Measurements from ENCODE around the gene HNRNPH3. TPM values are rescaled to one million over a fixed set of nuclear protein-coding genes. Genes with fewer than 3 reads are reported as not detected.
"Not testable (repeated sequence)": the region's sequence is repeated elsewhere in the genome, so short reads cannot be mapped to it uniquely, and the experiment has no call there.

HNRNPH3 gene
- 19.8 and 22.5 TPM in 2 replicates for total RNA-seq

- DNase-seq (ENCODE audit: low read depth in 2 of 2), result peak; percentile 95 to 98
Measured at GRCh38 chr10:68331455-68332258, at the start of gene HNRNPH3. HNRNPH3 (plus strand) TSS chr10:68332064; CDS start chr10:68337222, 5,158 bp downstream.

DNA sequence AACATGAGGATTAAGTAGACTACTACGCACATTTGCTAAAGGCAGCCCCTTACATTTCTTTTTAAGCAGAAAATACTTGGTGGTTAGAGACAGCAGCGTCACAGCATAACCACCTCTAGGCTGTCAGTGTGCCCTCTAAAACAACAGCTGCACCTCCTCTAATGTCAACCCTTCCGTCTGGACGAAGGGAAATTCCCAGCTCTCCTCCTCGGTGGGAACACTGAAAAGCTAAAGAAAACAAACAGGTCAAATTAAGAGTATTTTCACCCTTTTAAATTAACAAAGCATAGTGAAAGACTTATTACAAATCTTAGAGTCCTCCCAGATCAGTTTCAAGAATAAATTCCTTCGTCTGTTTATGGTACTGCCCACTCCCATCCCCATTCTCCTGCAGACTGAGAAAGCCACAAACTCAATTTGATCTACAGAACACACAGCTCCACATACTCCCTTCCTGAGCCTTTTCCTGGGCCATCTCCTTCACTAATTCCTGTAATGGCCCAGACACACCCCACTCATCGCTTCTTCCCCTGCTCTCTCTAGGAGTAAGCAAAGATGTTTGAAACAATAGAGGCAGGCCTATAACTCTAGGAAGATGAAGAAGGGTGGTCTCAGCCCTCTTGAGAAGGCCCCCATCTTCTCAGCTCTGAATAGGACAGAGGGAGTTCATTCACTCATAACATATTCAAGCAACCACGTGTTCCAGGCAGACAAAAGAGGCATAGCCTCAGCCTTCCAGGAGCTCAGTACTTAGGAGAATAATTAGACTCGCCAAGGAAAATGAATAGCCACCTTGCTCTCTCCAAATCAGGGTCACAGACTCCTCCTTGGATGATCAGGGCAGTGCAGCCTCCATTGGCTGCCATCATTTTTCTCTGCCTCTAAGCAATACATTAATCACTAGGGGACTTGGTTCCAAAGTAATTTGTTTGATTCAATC, 47.5 kb upstream of the HNRNPH3 start:
- peak in 1 of 2 donors; percentile 12 for DNase-seq (ENCODE audit: low read depth in 2 of 2)

- DNase-seq (ENCODE audit: low read depth in 2 of 2), result no peak
Measured at GRCh38 chr10:68288717-68289116, 43.1 kb upstream of the HNRNPH3 start.

- no peak for DNase-seq (ENCODE audit: low read depth in 2 of 2)
Measured at GRCh38 chr10:68290736-68291135, 41.1 kb upstream of the HNRNPH3 start.

GRCh38 chr10:68296843-68297663, 34.8 kb upstream of the HNRNPH3 start:
- DNase-seq (ENCODE audit: low read depth in 2 of 2), result no peak

DNA sequence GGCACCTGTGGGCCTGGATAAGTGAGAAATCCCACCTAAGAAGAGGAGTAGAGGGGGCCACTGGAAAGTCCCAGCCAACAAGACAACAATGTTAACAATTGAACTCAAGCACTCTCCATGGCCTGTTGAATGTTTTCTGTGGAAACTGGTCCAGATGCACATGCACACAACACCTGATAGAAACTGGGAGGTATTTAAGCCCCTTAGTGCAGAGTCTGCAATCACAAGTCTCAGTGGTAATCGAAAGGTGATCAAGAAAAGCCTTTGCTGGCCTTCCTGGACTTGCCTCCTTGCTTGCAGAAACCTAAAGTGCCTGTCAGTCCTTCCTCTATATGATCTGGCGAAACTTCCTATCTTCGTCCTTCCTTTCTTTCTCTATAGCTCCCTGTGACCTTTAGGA, 30.6 kb upstream of the HNRNPH3 start:
- no peak for DNase-seq (ENCODE audit: low read depth in 2 of 2)

DNA sequence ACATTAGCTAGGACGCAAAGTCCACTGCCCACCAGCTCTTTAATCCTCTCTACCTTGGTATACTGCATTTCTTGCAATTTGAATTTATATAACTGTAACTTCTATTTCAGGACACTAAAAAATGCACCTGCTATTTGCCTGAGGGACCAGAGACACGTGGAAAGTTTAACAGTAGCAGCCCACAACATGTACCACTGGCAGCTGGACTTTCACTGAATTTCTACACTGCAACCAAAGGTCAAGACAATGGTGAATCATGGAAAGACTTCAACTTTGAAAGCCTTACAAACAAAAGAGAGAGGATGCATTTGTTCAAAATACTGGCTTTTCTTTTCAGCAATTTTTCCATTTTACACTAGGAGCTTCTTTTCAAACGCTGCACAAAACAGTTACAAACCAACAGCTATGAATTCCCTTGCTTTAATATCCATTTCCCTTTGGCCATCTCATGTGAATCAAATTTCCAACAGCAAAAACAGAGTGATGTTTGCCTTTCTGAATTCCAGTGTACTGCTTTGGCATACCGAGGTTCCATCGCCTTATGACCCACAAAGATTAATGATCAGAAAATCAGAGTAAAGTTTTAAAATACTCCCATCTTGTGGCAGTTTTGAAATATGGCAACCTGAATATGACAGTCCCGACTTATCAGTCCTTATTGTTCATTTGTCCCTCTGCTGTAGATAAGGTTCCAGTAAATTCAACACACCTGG, 29.9 kb upstream of the HNRNPH3 start:
- DNase-seq (ENCODE audit: low read depth in 2 of 2), result peak; percentile 47 to 66

DNA sequence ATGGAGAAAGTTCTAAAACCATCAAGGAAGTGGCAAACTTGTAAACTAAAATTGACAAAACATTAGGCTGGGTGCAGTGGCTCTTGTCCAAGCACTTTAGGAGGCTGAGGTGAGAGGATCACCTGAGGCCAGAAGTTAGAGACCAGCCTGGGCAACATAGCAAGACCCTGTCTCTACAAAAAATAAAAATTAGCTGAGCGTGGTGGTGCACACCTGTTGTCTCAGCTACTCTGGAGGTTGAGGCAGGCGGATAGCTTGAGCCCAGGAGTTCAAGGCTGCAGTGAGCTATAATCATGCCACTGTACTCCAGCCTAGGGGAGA, 29.4 kb upstream of the HNRNPH3 start:
- no peak for DNase-seq (ENCODE audit: low read depth in 2 of 2)

GRCh38 chr10:68302871-68303270, 29.0 kb upstream of the HNRNPH3 start:
- DNase-seq (ENCODE audit: low read depth in 2 of 2), result no peak

GRCh38 chr10:68303849-68304412, 27.9 kb upstream of the HNRNPH3 start:
- no peak for DNase-seq (ENCODE audit: low read depth in 2 of 2)

GRCh38 chr10:68305854-68306253, 26.0 kb upstream of the HNRNPH3 start:
- DNase-seq (ENCODE audit: low read depth in 2 of 2), result no peak

- no peak for DNase-seq (ENCODE audit: low read depth in 2 of 2)
Measured at GRCh38 chr10:68310531-68310930, 21.3 kb upstream of the HNRNPH3 start.

DNA sequence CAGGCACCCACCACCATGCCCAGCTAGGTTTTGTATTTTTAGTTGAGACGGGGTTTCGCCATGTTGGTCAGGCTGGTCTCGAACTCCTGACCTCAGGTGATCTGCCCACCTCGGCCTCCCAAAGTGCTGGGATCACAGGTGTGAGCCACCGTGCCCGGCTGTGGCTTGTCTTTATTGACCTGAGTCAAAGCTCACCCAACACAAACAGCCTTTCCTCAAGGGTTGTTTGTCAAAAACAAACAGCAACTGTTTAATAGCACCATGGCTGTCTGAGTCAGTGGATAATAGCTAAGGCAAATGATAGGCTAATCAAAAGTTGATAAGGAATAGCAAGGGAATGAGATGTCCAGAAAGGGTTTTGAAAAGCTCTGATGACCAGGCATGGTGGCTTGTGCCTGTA, 16.9 kb upstream of the HNRNPH3 start:
- not testable (repeated sequence) for DNase-seq (ENCODE audit: low read depth in 2 of 2)

GRCh38 chr10:68315582-68315981, 16.3 kb upstream of the HNRNPH3 start:
- DNase-seq (ENCODE audit: low read depth in 2 of 2), result no peak

GRCh38 chr10:68318331-68319059, 13.4 kb upstream of the HNRNPH3 start:
- DNase-seq (ENCODE audit: low read depth in 2 of 2), result no peak

DNA sequence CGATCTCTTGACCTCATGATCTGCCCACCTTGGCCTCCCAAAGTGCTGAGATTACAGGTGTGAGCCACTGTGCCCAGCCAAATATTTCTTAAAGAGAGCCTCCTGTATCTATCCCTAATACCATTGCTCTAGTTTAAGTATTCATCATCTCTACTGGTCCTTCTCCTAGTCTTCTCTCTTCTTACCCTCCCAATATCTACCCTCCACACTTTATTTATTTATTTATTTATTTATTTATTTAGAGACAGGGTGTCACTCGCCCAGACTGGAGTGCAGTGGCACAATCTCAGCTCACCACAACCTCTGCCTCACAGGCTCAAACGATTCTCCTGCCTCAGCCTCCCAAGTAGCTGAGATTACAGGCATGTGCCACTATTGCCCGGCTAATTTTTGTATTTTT, 7.5 kb upstream of the HNRNPH3 start:
- not testable (repeated sequence) for DNase-seq (ENCODE audit: low read depth in 2 of 2)

- peak; percentile 65 to 79 for DNase-seq (ENCODE audit: low read depth in 2 of 2)
Measured at GRCh38 chr10:68327889-68328786, 3.7 kb upstream of the HNRNPH3 start.

- DNase-seq (ENCODE audit: low read depth in 2 of 2), result no peak
Measured at GRCh38 chr10:68329506-68329861, 2.4 kb upstream of the HNRNPH3 start.

DNA sequence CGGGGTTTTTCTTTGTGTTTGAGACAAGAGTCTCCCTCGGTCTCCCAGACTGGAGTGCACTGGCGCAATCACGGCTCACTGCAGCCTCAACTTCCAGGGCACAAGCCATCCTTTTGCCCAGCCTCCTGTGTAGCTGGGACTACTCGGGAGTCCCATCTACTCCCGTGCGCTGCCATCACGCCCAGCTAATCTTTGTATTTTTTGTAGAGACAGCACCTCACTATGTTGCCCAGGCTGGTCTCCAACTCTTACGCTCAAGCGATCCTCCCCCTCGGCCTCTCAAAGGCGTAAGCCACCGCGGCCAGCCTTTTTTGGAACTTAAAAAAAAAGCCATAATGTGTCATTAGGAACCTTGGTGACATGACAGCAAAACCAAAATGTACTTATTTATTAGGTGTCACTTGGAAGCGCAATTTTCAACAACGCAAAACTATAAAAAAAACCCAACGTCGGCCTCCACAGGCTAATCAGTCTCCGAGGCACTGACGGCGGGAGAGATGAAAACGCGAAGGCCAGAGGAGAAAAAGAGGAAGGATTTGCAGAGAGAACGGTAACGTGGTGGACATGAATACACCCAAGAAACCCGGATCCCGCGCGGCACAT, 911 bp upstream of the HNRNPH3 start:
- DNase-seq (ENCODE audit: low read depth in 2 of 2), result peak; percentile 5 to 25

All from dermis microvascular lymphatic vessel endothelial cell (primary cell).